Measurements from ENCODE around the gene KIAA1958.

DNA sequence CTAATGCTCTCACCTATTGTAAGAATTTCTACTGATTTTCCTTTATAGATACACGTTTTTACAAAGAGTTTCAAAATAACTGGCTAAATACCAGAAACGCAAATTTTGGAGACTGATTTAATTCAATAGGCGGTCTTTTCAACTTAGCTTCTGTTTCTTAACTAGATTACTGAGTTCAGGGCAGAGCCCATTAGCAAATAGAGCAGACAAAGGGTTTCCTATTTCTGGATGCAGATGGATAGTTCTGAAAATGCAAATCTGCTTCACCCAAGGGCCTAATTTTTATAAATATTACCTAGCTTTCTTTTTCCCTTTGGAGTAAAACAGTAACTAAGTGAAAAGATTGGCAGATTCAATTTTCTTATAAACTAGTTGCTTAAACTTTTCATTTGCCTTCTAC is 13.6 kb upstream of the KIAA1958 start:
- TF ChIP-seq, protein P1, sequence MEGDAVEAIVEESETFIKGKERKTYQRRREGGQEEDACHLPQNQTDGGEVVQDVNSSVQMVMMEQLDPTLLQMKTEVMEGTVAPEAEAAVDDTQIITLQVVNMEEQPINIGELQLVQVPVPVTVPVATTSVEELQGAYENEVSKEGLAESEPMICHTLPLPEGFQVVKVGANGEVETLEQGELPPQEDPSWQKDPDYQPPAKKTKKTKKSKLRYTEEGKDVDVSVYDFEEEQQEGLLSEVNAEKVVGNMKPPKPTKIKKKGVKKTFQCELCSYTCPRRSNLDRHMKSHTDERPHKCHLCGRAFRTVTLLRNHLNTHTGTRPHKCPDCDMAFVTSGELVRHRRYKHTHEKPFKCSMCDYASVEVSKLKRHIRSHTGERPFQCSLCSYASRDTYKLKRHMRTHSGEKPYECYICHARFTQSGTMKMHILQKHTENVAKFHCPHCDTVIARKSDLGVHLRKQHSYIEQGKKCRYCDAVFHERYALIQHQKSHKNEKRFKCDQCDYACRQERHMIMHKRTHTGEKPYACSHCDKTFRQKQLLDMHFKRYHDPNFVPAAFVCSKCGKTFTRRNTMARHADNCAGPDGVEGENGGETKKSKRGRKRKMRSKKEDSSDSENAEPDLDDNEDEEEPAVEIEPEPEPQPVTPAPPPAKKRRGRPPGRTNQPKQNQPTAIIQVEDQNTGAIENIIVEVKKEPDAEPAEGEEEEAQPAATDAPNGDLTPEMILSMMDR (IDR thresholded peaks at IDR 0.05 in 2 of 3, conservative IDR thresholded peaks at IDR 0.05 in 1 of 3; ENCODE audit: borderline replicate concordance in 1 of 3, insufficient read depth in 1 of 3, low read depth in 2 of 3, low read length in 2 of 3), result no peak
- no peak for TF ChIP-seq TCF7L2 (IDR thresholded peaks at IDR 0.05; ENCODE audit: borderline replicate concordance, extremely low read depth, insufficient read depth, insufficient read length)
- no peak for TF ChIP-seq POLR2AphosphoS5 (IDR thresholded peaks at IDR 0.05; ENCODE audit: low read depth, low read length)
- TF ChIP-seq, protein P2, sequence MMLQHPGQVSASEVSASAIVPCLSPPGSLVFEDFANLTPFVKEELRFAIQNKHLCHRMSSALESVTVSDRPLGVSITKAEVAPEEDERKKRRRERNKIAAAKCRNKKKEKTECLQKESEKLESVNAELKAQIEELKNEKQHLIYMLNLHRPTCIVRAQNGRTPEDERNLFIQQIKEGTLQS (IDR thresholded peaks at IDR 0.05), result no peak
- TF ChIP-seq CEBPB (IDR thresholded peaks at IDR 0.05; ENCODE audit: low read depth), result no peak
- TF ChIP-seq EZH2 (IDR thresholded peaks at IDR 0.05), result no peak
- TF ChIP-seq ZNF274 (IDR thresholded peaks at IDR 0.05; ENCODE audit: low read depth, low read length), result no peak
- TF ChIP-seq, protein P3, sequence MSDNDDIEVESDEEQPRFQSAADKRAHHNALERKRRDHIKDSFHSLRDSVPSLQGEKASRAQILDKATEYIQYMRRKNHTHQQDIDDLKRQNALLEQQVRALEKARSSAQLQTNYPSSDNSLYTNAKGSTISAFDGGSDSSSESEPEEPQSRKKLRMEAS (IDR thresholded peaks at IDR 0.05), result no peak

Data from HCT116 (cell line).